OCI-LY7 (cell line): ENCODE measurements around the gene NIT1. TPM values are rescaled to one million over a fixed set of nuclear protein-coding genes. Genes with fewer than 3 reads are reported as not detected.

Experiments
- BruUV-seq: library from RNA; stranded (reverse); fragments of 400-500 nt; replicated peaks from 2 replicates; lab custom pipeline; 2021; lab: Mats Ljungman, UMichigan
- CTCF ChIA-PET: fragments of 300-600 bp; sonication (Branson Sonifier 250); formaldehyde crosslinking; loops from one replicate; lab custom pipeline; 2022; ENCODE audit warnings: antibody characterized with exemption; ENCODE audit not compliant: unreplicated experiment; lab: Charles Lee
- POLR2A ChIA-PET: fragments of 300-600 bp; sonication (Branson Sonifier 250); formaldehyde crosslinking; loops from one replicate; lab custom pipeline; 2022; ENCODE audit warnings: antibody characterized with exemption; lab: Charles Lee
- DNase-seq: peaks from one replicate; pipeline ENCODE4 v3.0.0-alpha.2; 2015; ENCODE audit warnings: low spot score
- H2AFZ ChIP-seq: fragments of 200-600 bp; sonication (generic), shearing (Covaris generic); 2 replicates; pipeline ENCODE4 v1.6.1; 2014; ENCODE audit warnings: mild to moderate bottlenecking, antibody characterized with exemption, low read length, moderate library complexity
- H3K27ac ChIP-seq: fragments of 200-600 bp; sonication (generic); 2 replicates; pipeline ENCODE4 v1.5.1; 2014; ENCODE audit warnings: mixed run types, low read depth, mild to moderate bottlenecking, moderate library complexity, low read length, inconsistent platforms; ENCODE audit not compliant: poor library complexity, severe bottlenecking
- H3K36me3 ChIP-seq: fragments of 200-600 bp; sonication (generic); 2 replicates; pipeline ENCODE4 v1.6.1; 2014; ENCODE audit warnings: mild to moderate bottlenecking, antibody characterized with exemption, low read length, moderate library complexity, mixed read lengths; ENCODE audit not compliant: insufficient read depth
- H3K4me1 ChIP-seq: fragments of 200-600 bp; sonication (generic); 2 replicates; pipeline ENCODE4 v1.5.1; 2014; ENCODE audit warnings: mild to moderate bottlenecking, low read length; ENCODE audit not compliant: insufficient read depth, poor library complexity, severe bottlenecking
- H3K4me2 ChIP-seq: fragments of 200-600 bp; sonication (generic); 2 replicates; pipeline ENCODE4 v1.6.1; 2014; ENCODE audit warnings: mild to moderate bottlenecking, low read length
- H3K4me3 ChIP-seq: fragments of 200-600 bp; sonication (generic); 2 replicates; pipeline ENCODE4 v1.5.1; 2014; ENCODE audit warnings: mild to moderate bottlenecking, low read depth, low read length; ENCODE audit not compliant: poor library complexity, severe bottlenecking
- H3K79me2 ChIP-seq: fragments of 200-600 bp; sonication (generic); 2 replicates; pipeline ENCODE4 v1.6.1; 2016; ENCODE audit warnings: low read depth, mild to moderate bottlenecking, low read length, moderate library complexity, mixed read lengths; ENCODE audit not compliant: insufficient read depth
- H3K9me2 ChIP-seq: fragments of 200-600 bp; sonication (generic); 2 replicates; pipeline ENCODE4 v1.6.1; 2016; ENCODE audit warnings: mild to moderate bottlenecking, low read length, mixed read lengths; ENCODE audit not compliant: insufficient read depth
- H3K9me3 ChIP-seq: fragments of 200-600 bp; sonication (generic); 2 replicates; pipeline ENCODE4 v1.6.1; 2014; ENCODE audit warnings: mild to moderate bottlenecking, mixed run types, low read length, mixed read lengths
- H4K20me1 ChIP-seq: fragments of 200-600 bp; sonication (generic); 2 replicates; pipeline ENCODE4 v1.6.1; 2014; ENCODE audit warnings: mild to moderate bottlenecking, antibody characterized with exemption, low read length, moderate library complexity, mixed read lengths; ENCODE audit not compliant: insufficient read depth
- EZH2phosphoT487 ChIP-seq: fragments of 200-600 bp; sonication (generic); IDR thresholded peaks from 2 replicates; pipeline ENCODE4 v1.6.1; 2018; ENCODE audit warnings: low read depth, borderline replicate concordance, mild to moderate bottlenecking, mixed run types, antibody characterized with exemption, low read length, moderate library complexity, mixed read lengths
- intact Hi-C: fragments of 100-400 bp; cut with micrococcal nuclease; formaldehyde crosslinking; loops from one replicate; pipeline ENCODE4 v1.10.0; 2022; ENCODE audit not compliant: unreplicated experiment
- total RNA-seq, 2 experiments: library from RNA; depleted of rRNA in 1 of 2; stranded (reverse); fragments of >200 nt in 1 of 2; shearing (Covaris generic) in 1 of 2; gene quantifications; 2 replicates each; pipeline ENCODE4 v1.2.3, GENCODE V29; 2014 to 2022
- TF ChIP-seq, protein P1 (sequence below): fragments of 200-600 bp; sonication (generic); conservative IDR thresholded peaks from 2 replicates; pipeline ENCODE4 v1.5.1; 2014; ENCODE audit warnings: mild to moderate bottlenecking, antibody characterized with exemption, low read length, moderate library complexity, mixed read lengths

NIT1 gene
- total RNA-seq, 2 experiments from 2014 or later = 42.7 to 46.5 TPM

DNA sequence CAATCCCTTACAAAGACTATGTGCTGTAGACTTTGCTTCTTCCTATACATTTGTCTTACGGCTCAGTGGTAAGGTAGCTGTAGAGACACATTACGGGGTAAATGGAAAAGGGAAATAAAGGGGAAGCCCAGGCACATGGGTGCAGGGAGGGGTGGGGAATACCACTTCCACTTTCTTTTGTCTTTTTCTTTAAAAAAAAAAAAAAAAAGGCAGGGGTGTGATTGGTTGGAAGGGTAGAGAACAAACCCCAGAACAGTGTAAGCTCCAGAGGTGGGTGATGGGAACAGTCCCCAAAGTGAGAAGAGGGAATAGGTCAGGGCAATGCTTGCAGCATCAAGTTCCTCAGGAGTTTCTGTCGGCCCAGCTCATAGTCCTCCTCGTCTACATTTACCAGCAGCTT, 3.9 kb downstream of the NIT1 start:
- no peak overlapping the region for H3K4me3 ChIP-seq
- peaks cover 22% of the 10 kb centered on the region for H3K4me1 ChIP-seq
- peaks cover 19% of the 10 kb centered on the region for H3K79me2 ChIP-seq
- H3K27ac ChIP-seq = no peak overlapping the region
- intact Hi-C loops = no loop called here
- no peak overlapping the region for H2AFZ ChIP-seq
- ChIA-PET POLR2A (interaction anchor here (1.6 kb wide), 1 partner anchor 10 kb away, joined by 10 read pairs; the partner anchor contains the start of gene DEDD), CTCF (no interaction called here)
- TF ChIP-seq, protein P1, sequence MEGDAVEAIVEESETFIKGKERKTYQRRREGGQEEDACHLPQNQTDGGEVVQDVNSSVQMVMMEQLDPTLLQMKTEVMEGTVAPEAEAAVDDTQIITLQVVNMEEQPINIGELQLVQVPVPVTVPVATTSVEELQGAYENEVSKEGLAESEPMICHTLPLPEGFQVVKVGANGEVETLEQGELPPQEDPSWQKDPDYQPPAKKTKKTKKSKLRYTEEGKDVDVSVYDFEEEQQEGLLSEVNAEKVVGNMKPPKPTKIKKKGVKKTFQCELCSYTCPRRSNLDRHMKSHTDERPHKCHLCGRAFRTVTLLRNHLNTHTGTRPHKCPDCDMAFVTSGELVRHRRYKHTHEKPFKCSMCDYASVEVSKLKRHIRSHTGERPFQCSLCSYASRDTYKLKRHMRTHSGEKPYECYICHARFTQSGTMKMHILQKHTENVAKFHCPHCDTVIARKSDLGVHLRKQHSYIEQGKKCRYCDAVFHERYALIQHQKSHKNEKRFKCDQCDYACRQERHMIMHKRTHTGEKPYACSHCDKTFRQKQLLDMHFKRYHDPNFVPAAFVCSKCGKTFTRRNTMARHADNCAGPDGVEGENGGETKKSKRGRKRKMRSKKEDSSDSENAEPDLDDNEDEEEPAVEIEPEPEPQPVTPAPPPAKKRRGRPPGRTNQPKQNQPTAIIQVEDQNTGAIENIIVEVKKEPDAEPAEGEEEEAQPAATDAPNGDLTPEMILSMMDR = no peak
- TF ChIP-seq EZH2phosphoT487 = no peak
- H3K4me2 ChIP-seq = no peak overlapping the region
- no TSS peak for BruUV-seq
- H3K36me3 ChIP-seq = peaks cover 68% of the 10 kb centered on the region
- H4K20me1 ChIP-seq = peaks cover 6% of the 10 kb centered on the region; the same call in 1 of the 2 replicates
- no peaks in the 10 kb centered on the region for H3K9me2 ChIP-seq
- no peak for DNase-seq
- H3K9me3 ChIP-seq = no peaks in the 10 kb centered on the region

DNA sequence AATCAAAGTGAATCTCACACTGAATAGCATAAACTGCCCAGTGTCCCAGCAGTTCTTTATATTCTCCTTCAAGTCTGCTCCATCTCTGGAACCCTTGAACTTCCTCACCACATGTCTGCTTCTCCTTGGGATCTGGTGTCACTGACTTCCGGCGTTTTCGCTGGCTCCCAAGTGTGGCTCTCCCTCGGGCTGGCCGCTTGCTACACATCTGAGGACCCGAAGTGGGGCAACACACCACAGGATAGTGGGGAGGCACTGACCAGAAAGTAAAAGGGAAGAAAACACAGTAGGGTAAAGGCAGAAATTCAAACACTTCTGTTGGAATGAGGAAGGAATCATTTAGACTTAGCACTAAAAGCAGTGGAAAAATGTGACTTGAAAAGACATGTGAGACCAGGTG, 5.1 kb downstream of the NIT1 start:
- POLR2A ChIA-PET = no interaction called here
- BruUV-seq = no TSS peak

DNA sequence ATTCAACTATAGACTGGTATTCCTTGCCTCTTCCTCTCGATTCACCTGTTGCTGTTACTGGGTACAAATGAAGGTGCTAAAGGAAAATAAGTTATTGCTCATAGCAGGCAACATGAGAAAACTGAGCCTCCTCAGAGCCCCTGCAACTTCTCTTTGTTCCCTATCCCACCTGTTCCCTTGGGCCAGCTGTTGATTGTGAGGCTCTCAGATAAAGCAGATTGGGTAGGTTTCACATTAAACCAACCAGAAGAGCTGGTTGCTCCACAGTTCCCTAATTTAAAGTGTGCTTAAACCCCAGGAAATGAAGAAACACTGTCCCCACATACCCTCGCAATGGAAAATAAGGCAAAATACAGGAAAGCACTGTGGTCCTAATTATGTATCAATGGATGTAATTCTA, 9.7 kb downstream of the NIT1 start:
- CTCF ChIA-PET = interaction anchor here (0.6 to 0.9 kb wide), 2 partner anchors 12 to 58 kb away, joined by 3 to 6 read pairs; no protein-coding TSS in a partner anchor

More for the DNA sequence above, 5.1 kb downstream of the NIT1 start:
- no peak overlapping the region for H3K4me3 ChIP-seq
- H3K27ac ChIP-seq = no peak overlapping the region
- H3K4me2 ChIP-seq = no peak overlapping the region
- no peaks in the 10 kb centered on the region for H3K9me2 ChIP-seq
- no peak overlapping the region for H2AFZ ChIP-seq
- H3K9me3 ChIP-seq = no peaks in the 10 kb centered on the region
- no peak for TF ChIP-seq EZH2phosphoT487
- TF ChIP-seq, protein P1 = no peak
- no peak for DNase-seq
- H3K36me3 ChIP-seq = peaks cover 79% of the 10 kb centered on the region
- peaks cover 9% of the 10 kb centered on the region; the same call in 1 of the 2 replicates for H3K79me2 ChIP-seq
- CTCF ChIA-PET = no interaction called here
- H4K20me1 ChIP-seq = peaks cover 6% of the 10 kb centered on the region; the same call in 1 of the 2 replicates
- H3K4me1 ChIP-seq = peaks cover 18% of the 10 kb centered on the region
- intact Hi-C loops = no loop called here

More for the DNA sequence above, 9.7 kb downstream of the NIT1 start:
- H3K36me3 ChIP-seq = peaks cover 77% of the 10 kb centered on the region
- H3K79me2 ChIP-seq = peaks cover 18% of the 10 kb centered on the region; the same call in 1 of the 2 replicates
- no peak for TF ChIP-seq EZH2phosphoT487
- TF ChIP-seq, protein P1 = no peak
- H3K9me3 ChIP-seq = no peaks in the 10 kb centered on the region
- no peaks in the 10 kb centered on the region for H4K20me1 ChIP-seq
- H3K4me3 ChIP-seq = no peak overlapping the region
- no peak for DNase-seq
- H3K4me2 ChIP-seq = no peak overlapping the region
- intact Hi-C loops = no loop called here
- BruUV-seq = no TSS peak
- peaks cover 19% of the 10 kb centered on the region for H3K4me1 ChIP-seq
- H3K9me2 ChIP-seq = no peaks in the 10 kb centered on the region
- POLR2A ChIA-PET = interaction anchor here (0.6 to 1.6 kb wide), 4 partner anchors 9 to 102 kb away, joined by 3 to 6 read pairs (median 4); no protein-coding TSS in a partner anchor
- no peak overlapping the region for H3K27ac ChIP-seq
- no peak overlapping the region for H2AFZ ChIP-seq
